HEK293T (cell line): ENCODE data around the gene EPS8L2.

ENCODE experiments used
- CTCF ChIA-PET: fragments of 350-600 bp; formaldehyde crosslinking; extraction: SDS; loops from one replicate; lab custom pipeline; 2021; ENCODE audit warnings: antibody characterized with exemption, inconsistent platforms; lab: Yijun Ruan, JAX
- POLR2A ChIA-PET: fragments of 350-600 bp; formaldehyde crosslinking; extraction: SDS; loops from one replicate; lab custom pipeline; 2020; ENCODE audit warnings: antibody characterized with exemption, inconsistent platforms; lab: Yijun Ruan, JAX
- DNase-seq: peaks from one replicate; pipeline ENCODE4 v3.0.0; 2012; ENCODE audit warnings: mixed read lengths; ENCODE audit errors: extremely low spot score
- ARNT ChIP-seq: fragments of 450-650 bp; IDR thresholded peaks from 2 replicates; pipeline ENCODE4 v1.6.1; 2017; ENCODE audit warnings: mild to moderate bottlenecking
- CTBP1 ChIP-seq: fragments of 450-650 bp; IDR thresholded peaks from 2 replicates; pipeline ENCODE4 v1.6.1; 2016; ENCODE audit warnings: borderline replicate concordance
- ELF4 ChIP-seq: fragments of 450-650 bp; IDR thresholded peaks from 2 replicates; pipeline ENCODE4 v1.6.1; 2017; ENCODE audit warnings: antibody characterized with exemption
- FOXA1 ChIP-seq: fragments of 450-650 bp; IDR thresholded peaks from 2 replicates; pipeline ENCODE4 v1.6.1; 2016; ENCODE audit warnings: mild to moderate bottlenecking
- FOXK2 ChIP-seq: fragments of 450-650 bp; IDR thresholded peaks from 2 replicates; pipeline ENCODE4 v1.6.1; 2016; ENCODE audit warnings: mild to moderate bottlenecking
- FOXM1 ChIP-seq: fragments of 450-650 bp; IDR thresholded peaks from 2 replicates; pipeline ENCODE4 v1.6.1; 2017; ENCODE audit warnings: mild to moderate bottlenecking, borderline replicate concordance
- HDGF ChIP-seq: fragments of 450-650 bp; IDR thresholded peaks from 2 replicates; pipeline ENCODE4 v1.6.1; 2017; ENCODE audit warnings: antibody characterized with exemption, borderline replicate concordance
- L3MBTL2 ChIP-seq: fragments of 450-650 bp; conservative IDR thresholded peaks from 2 replicates; pipeline ENCODE4 v1.6.1; 2016; ENCODE audit warnings: mild to moderate bottlenecking
- LEF1 ChIP-seq: fragments of 450-650 bp; IDR thresholded peaks from 2 replicates; pipeline ENCODE4 v1.6.1; 2017; ENCODE audit warnings: mild to moderate bottlenecking, borderline replicate concordance
- NFRKB ChIP-seq: fragments of 450-650 bp; IDR thresholded peaks from 2 replicates; pipeline ENCODE4 v1.6.1; 2016; ENCODE audit warnings: mild to moderate bottlenecking, moderate library complexity
- SP1 ChIP-seq: fragments of 450-650 bp; IDR thresholded peaks from 2 replicates; pipeline ENCODE4 v1.6.1; 2017
- SUZ12 ChIP-seq: fragments of 450-650 bp; IDR thresholded peaks from 2 replicates; pipeline ENCODE4 v1.6.1; 2016; ENCODE audit warnings: mild to moderate bottlenecking
- TARDBP ChIP-seq: fragments of 450-650 bp; IDR thresholded peaks from 2 replicates; pipeline ENCODE4 v1.6.1; 2016
- ZNF384 ChIP-seq: fragments of 450-650 bp; IDR thresholded peaks from 2 replicates; pipeline ENCODE4 v1.6.1; 2016
- TF ChIP-seq, protein P1 (sequence below): fragments of 450-650 bp; IDR thresholded peaks from 2 replicates; pipeline ENCODE4 v1.6.1; 2016

The EPS8L2 gene

GRCh38 chr11:696955-697491 lies 9.0 kb upstream of the EPS8L2 start:
- no peak for DNase-seq
- ChIA-PET POLR2A (interaction anchor here (0.6 to 1.5 kb wide), 5 partner anchors 12 to 69 kb away, joined by 3 to 4 read pairs (median 3); no protein-coding TSS in a partner anchor), CTCF (interaction anchor here (0.9 to 1.4 kb wide), 2 partner anchors 14 to 67 kb away, joined by 3 to 5 read pairs; no protein-coding TSS in a partner anchor)
- TF ChIP-seq NFRKB (no peak), TARDBP (no peak), SUZ12 (no peak), FOXA1 (no peak)

DNA sequence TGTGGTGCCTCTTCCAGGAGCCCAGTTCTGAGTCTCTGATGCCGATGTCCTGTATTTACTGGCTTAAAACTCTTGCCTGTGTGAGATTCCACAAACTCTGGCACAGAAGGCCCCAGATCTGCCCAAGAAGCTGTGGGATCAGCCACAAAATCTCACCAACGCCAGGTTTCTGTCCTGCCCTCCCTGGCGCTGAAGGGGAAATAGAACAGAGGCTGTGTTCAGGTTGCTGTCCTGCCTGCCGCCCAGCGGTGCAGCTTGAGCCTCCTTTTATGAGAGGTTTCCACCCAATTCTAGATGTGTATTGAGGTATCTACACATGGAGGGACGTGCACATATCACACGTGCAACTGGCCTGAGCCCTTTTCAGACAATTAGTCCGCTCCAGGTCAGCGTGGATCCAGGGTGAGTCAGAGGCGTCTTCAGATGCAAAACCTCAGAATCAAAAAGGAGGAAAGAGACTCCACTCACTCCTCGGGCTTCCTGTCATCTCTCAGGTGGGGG lies 8.2 kb upstream of the EPS8L2 start:
- ChIA-PET POLR2A (interaction anchor here (1.3 kb wide), 1 partner anchor 27 kb away, joined by 3 read pairs; no protein-coding TSS in a partner anchor), CTCF (interaction anchor here (1.4 kb wide), 1 partner anchor 66 kb away, joined by 3 read pairs; no protein-coding TSS in a partner anchor)
- TF ChIP-seq LEF1 (no peak), NFRKB (no peak)
- DNase-seq: no peak

DNA sequence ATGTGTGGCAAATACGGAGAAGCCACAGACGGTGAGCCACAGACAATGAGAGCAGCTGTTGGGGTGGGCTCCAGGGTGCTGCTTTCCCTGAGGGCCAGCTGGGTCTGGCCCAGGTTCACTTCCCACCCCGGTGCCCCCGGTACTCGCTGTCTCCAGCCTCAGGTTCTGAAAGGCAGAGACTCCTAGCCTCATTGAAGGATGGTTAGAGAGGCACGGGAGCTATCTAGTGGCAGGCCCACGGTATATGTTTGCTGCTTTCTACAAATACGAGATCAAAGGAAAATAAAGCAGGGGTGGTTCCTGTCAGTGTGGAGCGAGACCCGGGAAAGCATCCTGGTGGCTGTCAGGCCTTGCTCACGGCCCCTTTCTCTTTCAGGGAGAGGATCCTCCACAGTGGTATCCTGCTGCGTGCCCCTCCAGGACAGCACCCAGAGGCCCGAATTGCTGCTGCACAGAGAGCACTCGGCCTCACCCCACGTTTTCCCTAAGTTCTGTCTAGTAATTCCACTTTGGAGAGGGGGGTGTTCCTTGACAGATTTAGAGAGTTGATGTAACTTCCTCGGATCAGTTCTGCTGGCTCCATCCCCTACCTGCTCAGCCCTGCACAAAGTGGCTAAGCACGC lies 7.4 kb upstream of the EPS8L2 start:
- ChIA-PET POLR2A (no interaction called here), CTCF (no interaction called here)
- no peak for TF ChIP-seq HDGF
- no peak for TF ChIP-seq ELF4
- TF ChIP-seq, protein P1, sequence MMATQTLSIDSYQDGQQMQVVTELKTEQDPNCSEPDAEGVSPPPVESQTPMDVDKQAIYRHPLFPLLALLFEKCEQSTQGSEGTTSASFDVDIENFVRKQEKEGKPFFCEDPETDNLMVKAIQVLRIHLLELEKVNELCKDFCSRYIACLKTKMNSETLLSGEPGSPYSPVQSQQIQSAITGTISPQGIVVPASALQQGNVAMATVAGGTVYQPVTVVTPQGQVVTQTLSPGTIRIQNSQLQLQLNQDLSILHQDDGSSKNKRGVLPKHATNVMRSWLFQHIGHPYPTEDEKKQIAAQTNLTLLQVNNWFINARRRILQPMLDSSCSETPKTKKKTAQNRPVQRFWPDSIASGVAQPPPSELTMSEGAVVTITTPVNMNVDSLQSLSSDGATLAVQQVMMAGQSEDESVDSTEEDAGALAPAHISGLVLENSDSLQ: no peak
- TF ChIP-seq FOXA1: no peak
- TF ChIP-seq L3MBTL2: no peak
- no peak for TF ChIP-seq CTBP1
- TF ChIP-seq TARDBP: no peak
- no peak for TF ChIP-seq ARNT
- no peak for TF ChIP-seq NFRKB
- no peak for TF ChIP-seq LEF1
- no peak for TF ChIP-seq SUZ12
- DNase-seq: no peak

GRCh38 chr11:699116-699508 lies 6.9 kb upstream of the EPS8L2 start:
- ChIA-PET CTCF (no interaction called here), POLR2A (no interaction called here)
- no peak for DNase-seq
- TF ChIP-seq L3MBTL2 (no peak), FOXM1 (no peak), FOXK2 (no peak)

GRCh38 chr11:699753-700152 lies 6.3 kb upstream of the EPS8L2 start:
- no peak for DNase-seq
- POLR2A ChIA-PET: interaction anchor here (0.6 kb wide), 1 partner anchor 48 kb away, joined by 3 read pairs; the partner anchor contains the start of gene TALDO1
- TF ChIP-seq TARDBP (no peak), SP1 (no peak), CTBP1 (no peak), FOXM1 (no peak), LEF1 (no peak)
- CTCF ChIA-PET: no interaction called here

- CTCF ChIA-PET: no interaction called here
- TF ChIP-seq LEF1 (no peak), FOXM1 (no peak), FOXK2 (no peak), SUZ12 (no peak), ARNT (no peak), TARDBP (no peak), ZNF384 (no peak), SP1 (no peak)
- TF ChIP-seq, protein P1: no peak
- POLR2A ChIA-PET: no interaction called here
- DNase-seq: no peak
Measured at GRCh38 chr11:701741-702461, 4.1 kb upstream of the EPS8L2 start.
